Activated CD4-positive, alpha-beta T cell treated with anti-CD3 and anti-CD28 coated beads for 4 hours (primary cell): Measurements from ENCODE around the gene C2orf74.
"Not testable (repeated sequence)": the region's sequence is repeated elsewhere in the genome, so short reads cannot be mapped to it uniquely, and the experiment has no call there.

Experiments used
- DNase-seq, 2 donors: peaks; one replicate each; pipeline ENCODE4 v3.0.0-alpha.2; 2020

The C2orf74 gene

DNA sequence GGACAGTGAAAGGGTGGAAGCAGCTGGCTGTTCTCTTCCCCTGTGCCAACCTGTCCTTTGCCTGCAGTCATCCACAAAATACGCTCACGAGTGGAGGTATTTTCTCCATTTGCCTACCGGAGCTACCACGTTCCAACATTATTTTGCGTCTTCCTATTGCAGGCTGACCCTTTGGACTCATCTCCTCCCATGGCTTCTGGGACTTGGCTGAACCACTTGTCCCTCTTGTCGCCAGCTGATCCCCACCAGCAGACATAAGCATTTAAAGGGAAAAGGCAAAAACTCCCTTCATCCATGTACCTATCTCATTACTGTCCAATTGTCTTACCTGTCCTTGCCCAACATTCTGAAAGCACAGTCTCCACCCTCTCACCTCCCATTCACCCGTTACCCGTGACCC lies 13.0 kb downstream of the C2orf74 start:
- DNase-seq = no peak

GRCh38 chr2:61176755-61177726 lies 15.1 kb downstream of the C2orf74 start:
- DNase-seq = peak; percentile 91 to 93

- peak; percentile 35 to 40 for DNase-seq
These were observed 15.9 kb downstream of the C2orf74 start for GRCh38 chr2:61177727-61178549.

DNA sequence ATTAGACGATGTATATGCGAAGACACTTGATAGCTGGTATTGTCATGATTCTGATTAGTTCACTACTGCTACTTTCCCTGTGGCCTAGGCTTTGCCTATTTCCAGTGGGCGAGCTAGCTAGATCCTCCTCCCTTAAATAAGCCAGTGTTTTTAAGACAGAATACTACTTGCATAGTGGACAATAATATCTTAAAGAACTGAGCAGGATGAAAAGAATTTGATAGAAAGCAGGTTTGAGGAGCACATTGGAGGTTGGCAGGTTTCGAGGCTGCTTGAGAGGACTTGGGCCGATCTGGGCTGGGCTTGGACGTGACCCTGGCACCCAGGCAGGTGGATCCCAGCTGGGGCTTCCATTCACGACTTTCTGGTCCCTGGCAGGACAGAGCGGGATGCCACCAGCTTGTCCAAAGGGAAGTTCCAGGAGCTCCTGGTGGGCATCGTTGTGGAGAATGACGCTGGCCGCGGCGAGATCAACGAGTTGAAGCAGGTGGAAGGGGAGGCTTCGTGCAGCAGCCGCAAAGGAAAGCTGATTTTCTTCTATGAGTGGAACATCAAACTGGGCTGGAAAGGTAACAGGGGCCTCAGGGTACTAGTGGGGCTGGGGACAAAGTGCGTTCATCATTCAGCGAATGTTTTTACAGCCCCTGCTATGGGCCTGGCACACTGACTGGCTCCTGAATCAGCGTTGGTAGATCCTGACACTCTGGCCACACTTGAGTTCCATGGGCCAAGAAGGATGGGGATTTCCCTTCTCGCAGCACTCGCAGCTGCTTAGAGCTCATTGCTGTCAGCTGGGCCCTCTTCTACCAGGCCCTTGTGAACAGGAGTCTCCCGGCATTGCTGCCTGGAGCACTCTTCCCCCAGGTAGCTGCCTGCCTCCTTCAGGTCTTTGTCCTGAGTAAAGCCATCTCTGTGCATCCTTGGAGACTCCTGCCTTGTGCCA lies 16.9 kb downstream of the C2orf74 start:
- DNase-seq = peak in 1 of 2 donors; percentile 19

- DNase-seq = no peak
These were observed 18.0 kb downstream of the C2orf74 start for GRCh38 chr2:61179701-61180639.

DNA sequence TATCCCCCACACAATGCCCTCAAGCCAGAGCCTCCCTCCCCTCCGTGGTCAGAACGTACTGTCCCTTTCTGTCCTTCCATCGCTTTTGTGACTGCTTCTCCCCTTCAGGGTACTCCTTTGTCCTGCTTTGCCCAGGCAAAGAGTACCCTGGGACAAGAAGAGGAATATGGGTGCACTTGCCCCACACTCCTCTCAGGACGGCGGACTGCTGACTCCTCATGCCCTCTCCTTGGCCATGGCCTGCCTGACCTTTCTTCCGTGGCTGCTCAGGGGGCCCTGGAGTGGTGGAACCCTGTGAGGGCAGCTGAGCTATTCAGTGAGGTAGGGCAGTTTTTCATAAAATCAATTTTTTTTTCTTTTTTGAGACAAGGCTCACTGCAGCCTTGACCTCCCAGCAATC lies 18.7 kb downstream of the C2orf74 start:
- DNase-seq = no peak

- no peak for DNase-seq
These were observed 19.5 kb downstream of the C2orf74 start for GRCh38 chr2:61181382-61182058.

GRCh38 chr2:61182059-61182383 lies 20.0 kb downstream of the C2orf74 start:
- DNase-seq = no peak

DNA sequence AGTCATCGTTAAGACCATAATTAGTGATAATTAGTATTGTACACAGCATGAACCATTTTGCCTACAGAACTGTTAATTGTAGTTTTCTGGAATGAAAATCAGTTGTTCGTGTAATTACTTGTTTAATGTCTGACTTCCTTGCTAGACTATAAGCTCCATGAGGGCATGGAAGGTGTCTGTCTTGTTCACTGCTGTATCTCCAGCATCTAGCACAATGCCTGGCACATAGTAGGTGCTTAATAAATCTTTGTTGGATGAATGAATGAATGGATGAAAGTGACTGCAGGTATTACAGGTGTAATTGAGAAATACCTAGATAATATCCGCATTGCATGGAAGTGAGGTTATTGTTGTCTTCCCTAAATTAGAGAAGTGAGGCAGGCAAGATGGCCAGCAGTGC lies 21.8 kb downstream of the C2orf74 start:
- no peak for DNase-seq

DNA sequence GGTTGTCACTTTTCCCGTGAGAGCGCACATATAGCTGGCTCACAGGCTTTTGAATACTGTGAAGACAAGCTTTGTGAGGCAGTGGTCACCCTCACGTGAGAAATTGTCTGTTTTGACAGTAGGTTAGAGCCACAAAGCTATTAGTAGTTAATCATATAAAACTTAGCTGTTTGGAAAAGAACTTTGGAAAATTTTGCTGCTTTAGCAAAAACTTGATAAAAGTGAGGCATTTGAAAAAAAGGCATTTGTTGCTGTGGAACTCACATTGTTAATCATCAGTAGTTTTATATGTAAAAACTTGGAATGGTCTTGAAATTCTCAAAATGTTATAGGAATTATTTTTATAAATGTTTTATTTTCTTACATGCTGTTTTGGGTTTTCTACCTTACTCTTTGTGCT lies 22.3 kb downstream of the C2orf74 start:
- DNase-seq = no peak

DNA sequence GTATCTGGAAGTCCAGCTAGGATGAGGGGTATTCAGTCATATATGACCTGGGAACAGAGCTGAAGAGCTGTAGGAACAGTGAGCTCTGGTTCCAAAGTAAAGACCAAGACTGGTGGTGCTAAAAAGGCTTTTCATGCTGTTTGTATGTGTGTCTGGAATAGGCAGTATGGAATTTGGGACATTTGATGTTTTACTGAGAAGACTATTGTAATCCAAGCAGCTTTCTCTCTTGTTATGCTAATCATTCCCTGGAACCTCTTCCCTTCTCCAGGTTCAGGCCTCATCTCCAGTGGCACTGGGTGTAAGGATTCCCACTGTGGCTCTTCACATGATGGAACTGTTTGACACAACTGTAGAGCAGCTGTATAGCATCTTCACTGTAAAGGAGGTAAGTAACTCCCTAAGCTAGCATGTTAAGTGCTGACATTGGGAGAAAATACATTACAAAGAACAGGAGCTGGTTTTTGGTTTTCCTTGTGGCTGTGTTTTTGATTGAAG lies 23.3 kb downstream of the C2orf74 start:
- no peak for DNase-seq

DNA sequence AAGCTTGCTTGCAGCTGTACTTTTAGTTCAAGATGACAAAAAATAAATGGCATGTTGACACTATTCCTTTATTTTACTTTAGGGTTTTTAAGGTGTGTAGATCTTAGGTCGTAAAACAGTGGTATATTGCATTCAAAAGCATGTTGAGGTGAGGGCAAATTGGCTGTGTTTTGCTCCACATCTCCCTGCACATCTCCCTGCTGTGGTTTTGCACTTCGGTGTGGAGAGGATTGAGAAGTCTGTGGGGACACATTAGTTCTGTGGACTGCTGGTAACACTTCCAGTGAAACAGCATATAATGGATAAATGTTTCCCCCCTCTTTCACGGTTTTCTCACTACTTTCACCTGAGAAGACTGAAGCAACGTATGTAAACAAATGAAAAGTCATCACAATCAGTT lies 25.1 kb downstream of the C2orf74 start:
- DNase-seq = no peak

DNA sequence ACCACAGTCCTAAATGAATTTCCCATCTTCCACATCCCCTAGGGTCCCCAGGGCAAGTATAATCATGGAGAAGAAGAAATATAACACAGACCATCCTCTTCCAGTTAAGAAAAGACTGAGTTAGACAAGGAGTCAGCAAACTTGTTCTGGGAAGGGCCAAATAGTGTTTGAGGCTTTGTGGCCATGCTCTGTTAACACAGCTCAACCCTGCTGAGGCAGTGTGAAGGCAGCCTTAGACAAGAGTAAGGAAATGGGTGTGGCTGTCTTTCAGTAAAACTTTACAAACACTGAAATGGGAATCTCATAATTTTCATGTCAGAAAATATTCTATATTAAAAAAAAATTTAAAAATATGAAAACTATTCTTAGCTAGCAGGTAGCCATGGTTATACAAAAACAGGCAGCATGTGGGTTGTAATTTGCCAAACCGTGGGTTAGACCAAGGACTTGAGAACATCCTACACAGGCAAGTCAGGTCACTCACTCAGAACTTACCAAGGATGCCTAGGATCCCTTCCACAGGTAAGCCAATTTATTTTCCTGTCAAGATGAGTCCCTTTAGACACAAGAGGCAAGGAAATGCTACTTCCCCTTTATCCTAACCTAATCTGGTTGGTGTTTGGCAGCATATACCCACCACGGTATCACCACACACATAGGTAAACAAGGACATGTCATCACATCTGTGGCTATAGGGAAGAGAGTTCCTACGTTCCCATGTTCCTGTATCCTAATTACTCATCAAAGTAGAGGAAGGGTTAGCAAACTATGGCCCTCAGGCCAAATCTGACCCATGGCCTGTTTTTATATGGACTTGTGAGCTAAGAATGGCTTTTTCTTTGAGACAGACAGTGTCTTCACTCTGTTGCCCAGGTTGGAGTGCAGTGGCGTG lies 31.9 kb downstream of the C2orf74 start:
- DNase-seq = no peak

DNA sequence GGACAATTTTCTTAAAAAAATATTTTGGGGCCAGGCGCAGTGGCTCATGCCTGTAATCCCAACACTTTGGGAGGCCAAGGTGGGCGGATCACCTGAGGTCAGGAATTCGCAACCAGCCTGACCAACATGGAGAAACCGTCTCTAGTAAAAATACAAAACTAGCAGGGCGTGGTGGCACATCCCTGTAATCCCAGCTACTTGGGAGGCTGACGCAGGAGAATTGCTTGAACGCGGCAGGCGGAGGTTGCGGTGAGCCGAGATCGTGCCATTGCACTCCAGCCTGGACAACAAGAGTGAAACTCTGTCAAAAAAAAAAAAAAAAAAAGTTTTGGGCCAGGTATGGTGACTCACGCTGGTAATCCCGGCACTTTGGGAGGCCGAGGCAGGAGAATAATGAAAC lies 32.7 kb downstream of the C2orf74 start:
- not testable (repeated sequence) for DNase-seq

DNA sequence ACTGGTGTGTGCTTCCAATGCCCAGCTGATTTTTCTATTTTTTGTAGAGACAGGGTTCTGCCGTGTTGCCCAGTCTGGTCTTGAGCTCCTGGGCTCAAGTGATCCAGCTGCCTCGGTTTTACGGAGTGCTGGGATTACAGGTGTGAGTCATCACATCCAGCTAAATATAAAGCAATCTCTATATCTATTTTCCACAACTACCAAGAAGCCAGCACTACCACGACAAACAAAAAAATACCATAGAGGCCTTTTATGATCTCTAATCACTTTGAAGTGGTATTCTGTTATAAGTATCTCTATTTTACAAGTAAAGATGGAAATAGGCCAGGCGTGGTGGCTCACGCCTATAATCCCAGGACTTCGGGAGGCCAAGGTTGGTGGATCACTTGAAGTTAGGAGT lies 34.7 kb downstream of the C2orf74 start:
- DNase-seq = no peak

DNA sequence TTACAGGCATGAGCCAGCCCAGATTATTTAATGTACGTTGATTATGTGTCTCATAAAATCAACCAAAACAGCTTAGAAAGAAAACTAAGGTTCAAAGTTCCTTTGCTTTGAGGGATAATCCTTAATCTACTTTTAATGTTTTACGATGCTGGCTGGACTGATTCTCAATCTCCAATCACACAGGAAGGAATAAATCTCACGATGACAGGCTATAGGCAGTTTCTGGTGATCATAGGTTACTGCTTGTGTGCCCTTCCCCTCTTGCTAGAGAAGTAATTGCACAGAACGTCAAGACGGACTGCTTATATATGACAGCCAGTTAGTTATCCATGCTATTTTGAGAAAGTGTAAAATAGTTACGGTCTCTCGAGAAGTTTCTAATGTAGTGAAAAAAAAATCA lies 43.1 kb downstream of the C2orf74 start:
- no peak for DNase-seq

- no peak for DNase-seq
These were observed 48.5 kb downstream of the C2orf74 start for GRCh38 chr2:61210332-61210981.

DNA sequence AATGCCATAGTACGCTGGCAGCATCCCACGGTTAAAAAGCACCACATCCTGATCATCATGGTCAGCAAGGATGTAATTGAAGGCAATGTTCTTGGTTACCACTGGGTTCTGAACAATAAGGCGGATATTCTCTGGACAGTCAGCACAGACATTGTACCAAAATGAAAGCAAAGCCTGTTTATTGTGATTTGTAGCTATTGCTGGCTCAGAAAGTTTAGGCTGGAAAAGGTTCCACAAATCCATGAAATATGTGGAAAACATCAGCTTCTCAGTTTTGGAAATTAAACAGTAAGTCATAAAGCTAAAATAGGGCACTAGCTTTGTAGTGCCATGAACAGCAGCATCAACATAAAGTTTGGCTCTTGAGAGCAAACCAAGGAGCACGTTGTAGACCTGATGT lies 52.2 kb downstream of the C2orf74 start:
- DNase-seq = no peak
